Measurements from ENCODE around the gene SOX30.

Gene SOX30

DNA sequence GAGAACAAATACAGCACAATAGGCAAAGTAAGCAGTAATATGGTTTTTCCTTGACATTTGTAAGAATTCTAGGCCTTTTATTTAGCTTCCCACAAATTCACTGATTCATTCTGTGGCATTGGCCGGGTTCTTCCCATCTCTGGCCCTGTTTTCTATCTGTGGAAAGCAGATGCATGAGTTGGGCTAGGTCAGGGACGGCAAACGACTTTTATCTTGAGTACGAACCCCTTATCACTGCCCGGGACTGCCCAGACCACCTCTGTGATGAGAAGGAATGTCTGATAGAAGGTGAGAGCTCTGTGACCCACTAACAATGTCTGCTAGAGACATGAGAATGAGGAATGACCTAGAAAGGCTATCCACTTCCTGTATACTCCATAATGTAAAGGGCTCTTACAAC, 41.2 kb downstream of the SOX30 start:
- Mint-ChIP-seq H3K27ac (no peak overlapping the region), H3K9me3 (no peaks in the 10 kb centered on the region), H3K36me3 (ENCODE audit: insufficient read depth) (peaks cover 16% of the 10 kb centered on the region), H3K4me3 (no peak overlapping the region), H3K4me1 (ENCODE audit: low read depth in 2 of 2) (peaks cover 25% of the 10 kb centered on the region in 2 donors), H3K27me3 (no peaks in the 10 kb centered on the region)
- ATAC-seq (replicated peaks) = no peak
- DNase-seq = no peak

DNA sequence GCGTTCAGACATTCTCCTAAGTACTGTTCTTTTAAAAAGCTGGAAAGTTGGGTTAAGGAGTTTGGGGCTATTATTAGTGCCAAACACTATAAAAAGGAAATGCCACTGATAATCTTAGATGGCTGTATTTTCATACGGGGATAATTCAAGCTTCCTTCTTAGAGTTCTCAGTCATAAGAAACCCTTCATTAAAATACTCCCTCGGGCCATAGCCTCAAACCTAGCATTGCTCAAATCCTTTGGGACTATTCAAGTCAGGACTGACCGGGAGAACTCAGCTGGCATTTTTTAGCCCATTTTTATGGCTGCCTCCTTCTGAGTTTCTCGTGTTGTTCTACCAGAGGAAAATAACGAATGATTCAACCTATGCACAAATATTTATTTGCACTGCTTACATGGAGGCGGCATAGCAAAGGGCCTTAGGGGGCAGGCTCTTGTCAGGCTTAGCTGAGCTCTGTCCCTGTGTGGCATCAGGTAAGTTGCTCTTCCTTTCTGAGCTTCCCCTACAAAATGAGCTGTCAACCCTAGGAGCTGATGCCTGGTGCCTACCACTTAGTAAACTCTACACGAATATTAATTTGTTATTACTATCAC, 43.2 kb downstream of the SOX30 start:
- Mint-ChIP-seq H3K36me3 (ENCODE audit: insufficient read depth) (peaks cover 12% of the 10 kb centered on the region), H3K4me3 (no peak overlapping the region), H3K27me3 (no peaks in the 10 kb centered on the region), H3K4me1 (ENCODE audit: low read depth in 2 of 2) (peaks cover 27 to 28% of the 10 kb centered on the region in 2 donors), H3K27ac (no peak overlapping the region), H3K9me3 (no peaks in the 10 kb centered on the region)
- DNase-seq (no peak), ATAC-seq (replicated peaks) (no peak)

- Mint-ChIP-seq H3K9me3 (no peaks in the 10 kb centered on the region), H3K27ac (peak overlapping the region; percentile 84 to 92), H3K36me3 (ENCODE audit: insufficient read depth) (peaks cover 12% of the 10 kb centered on the region), H3K4me3 (peak overlapping the region; percentile 39 to 58), H3K4me1 (ENCODE audit: low read depth in 2 of 2) (peaks cover 29 to 35% of the 10 kb centered on the region in 2 donors), H3K27me3 (no peaks in the 10 kb centered on the region)
- ATAC-seq (replicated peaks) (peak; percentile 72), DNase-seq (peak; percentile 39 to 45 (median 45))
These were observed 44.7 kb downstream of the SOX30 start for GRCh38 chr5:157607371-157608161.

GRCh38 chr5:157606046-157606445, 46.2 kb downstream of the SOX30 start:
- Mint-ChIP-seq H3K4me3 (no peak overlapping the region), H3K4me1 (ENCODE audit: low read depth in 2 of 2) (peaks cover 32 to 39% of the 10 kb centered on the region in 2 donors), H3K36me3 (ENCODE audit: insufficient read depth) (peaks cover 12% of the 10 kb centered on the region), H3K27me3 (no peaks in the 10 kb centered on the region), H3K27ac (no peak overlapping the region), H3K9me3 (no peaks in the 10 kb centered on the region)
- no peak for DNase-seq
- no peak for ATAC-seq (replicated peaks)

GRCh38 chr5:157603333-157604190, 48.7 kb downstream of the SOX30 start:
- no peaks in the 10 kb centered on the region for H3K27me3 Mint-ChIP-seq
- peaks cover 31 to 39% of the 10 kb centered on the region in 2 donors for H3K4me1 Mint-ChIP-seq (ENCODE audit: low read depth in 2 of 2)
- DNase-seq (peak; percentile 31 to 37 (median 36)), ATAC-seq (replicated peaks) (peak; percentile 77)
- no peaks in the 10 kb centered on the region for H3K9me3 Mint-ChIP-seq
- H3K4me3 Mint-ChIP-seq = peak overlapping the region; percentile 60 to 69
- peaks cover 11% of the 10 kb centered on the region for H3K36me3 Mint-ChIP-seq (ENCODE audit: insufficient read depth)
- peak overlapping the region; percentile 81 to 92 for H3K27ac Mint-ChIP-seq

DNA sequence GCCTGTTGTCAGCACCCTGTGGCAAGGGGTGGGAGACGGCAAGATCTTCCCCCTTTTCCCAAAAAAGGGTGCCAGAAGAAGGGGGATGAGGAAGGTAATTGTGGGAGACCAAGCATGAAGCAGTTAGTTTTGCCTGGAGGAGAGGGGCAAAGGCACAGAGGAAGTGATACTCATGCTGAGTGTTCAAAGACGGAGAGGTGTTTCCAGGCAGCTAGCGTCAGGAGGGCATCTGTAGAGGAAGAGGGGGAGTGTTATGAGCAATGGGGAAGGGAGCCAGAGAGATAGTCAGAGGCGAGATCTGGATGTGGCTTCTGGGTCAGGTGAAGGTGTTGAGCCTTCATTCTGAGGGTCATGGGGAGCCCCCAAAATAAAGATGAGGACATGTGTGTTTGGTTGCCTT, 49.7 kb downstream of the SOX30 start:
- Mint-ChIP-seq H3K9me3 (no peaks in the 10 kb centered on the region), H3K4me1 (ENCODE audit: low read depth in 2 of 2) (peaks cover 24 to 39% of the 10 kb centered on the region in 2 donors), H3K36me3 (ENCODE audit: insufficient read depth) (peaks cover under 1% of the 10 kb centered on the region), H3K4me3 (peak overlapping the region; percentile 0 to 69), H3K27me3 (no peaks in the 10 kb centered on the region), H3K27ac (peak overlapping the region; percentile 57 to 92)
- ATAC-seq (replicated peaks) (no peak), DNase-seq (no peak)

GRCh38 chr5:157600252-157600651, 52.0 kb downstream of the SOX30 start:
- H3K27me3 Mint-ChIP-seq = no peaks in the 10 kb centered on the region
- H3K9me3 Mint-ChIP-seq = no peaks in the 10 kb centered on the region
- peak overlapping the region in 1 of 2 donors; percentile 49 for H3K27ac Mint-ChIP-seq
- no peak overlapping the region for H3K4me3 Mint-ChIP-seq
- no peaks in the 10 kb centered on the region for H3K36me3 Mint-ChIP-seq (ENCODE audit: insufficient read depth)
- no peak for DNase-seq
- ATAC-seq (replicated peaks) = no peak
- peaks cover 29 to 53% of the 10 kb centered on the region in 2 donors for H3K4me1 Mint-ChIP-seq (ENCODE audit: low read depth in 2 of 2)

DNA sequence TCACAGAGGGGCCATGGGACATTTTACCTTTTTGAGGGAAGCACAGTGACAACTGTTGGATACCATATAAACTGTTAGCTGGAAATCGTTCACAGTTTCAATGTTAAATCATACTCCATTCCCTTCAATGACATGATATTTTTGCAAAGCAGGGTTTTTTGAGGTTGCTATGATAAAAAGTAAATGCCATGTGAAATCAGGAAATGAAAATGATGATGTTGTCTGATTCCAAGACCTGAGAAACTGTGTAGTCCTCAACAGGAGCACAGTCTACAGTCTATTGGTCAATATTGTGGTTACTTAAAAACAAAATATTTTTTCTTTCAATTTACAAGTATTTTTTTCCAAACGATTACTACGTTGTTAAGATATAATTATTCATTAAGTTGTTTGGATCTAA, 52.7 kb downstream of the SOX30 start:
- DNase-seq = no peak

DNA sequence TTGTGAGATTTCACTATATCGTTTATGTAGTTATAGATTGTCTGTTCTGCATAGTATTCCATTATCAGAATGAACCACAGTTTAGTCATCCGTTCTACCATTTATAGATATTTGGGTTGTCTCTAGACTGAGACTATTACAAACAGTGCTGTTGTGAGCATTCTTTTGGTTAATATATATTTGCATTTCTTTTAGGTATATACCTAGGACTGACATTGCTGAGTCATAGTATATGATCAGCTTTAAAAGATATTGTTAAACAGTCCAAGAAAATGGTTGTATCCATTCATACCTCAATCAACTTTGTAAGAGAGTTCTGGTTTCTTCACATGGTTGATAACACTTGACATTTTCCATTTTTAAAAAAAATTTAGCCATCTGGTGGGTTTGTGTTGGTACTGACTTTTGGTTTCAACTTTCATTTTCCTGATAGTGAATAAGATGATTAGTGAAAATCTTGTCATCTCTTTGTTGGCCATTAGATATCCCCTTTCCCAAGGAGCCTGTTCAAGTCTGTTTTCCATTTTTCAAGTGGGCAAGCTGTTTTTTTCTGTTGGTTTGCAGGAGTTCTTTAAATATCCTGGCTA, 53.8 kb downstream of the SOX30 start:
- no peaks in the 10 kb centered on the region for H3K36me3 Mint-ChIP-seq (ENCODE audit: insufficient read depth)
- peak overlapping the region in 1 of 2 donors; percentile 34 for H3K4me3 Mint-ChIP-seq
- no peaks in the 10 kb centered on the region for H3K27me3 Mint-ChIP-seq
- DNase-seq = no peak
- no peaks in the 10 kb centered on the region for H3K9me3 Mint-ChIP-seq
- H3K27ac Mint-ChIP-seq = no peak overlapping the region
- no peak for ATAC-seq (replicated peaks)
- peaks cover 24 to 51% of the 10 kb centered on the region in 2 donors for H3K4me1 Mint-ChIP-seq (ENCODE audit: low read depth in 2 of 2)

More for the DNA sequence above, 52.7 kb downstream of the SOX30 start:
- no peak for ATAC-seq (replicated peaks)
- Mint-ChIP-seq H3K36me3 (ENCODE audit: insufficient read depth) (no peaks in the 10 kb centered on the region), H3K27me3 (no peaks in the 10 kb centered on the region), H3K27ac (peak overlapping the region in 1 of 2 donors; percentile 51), H3K9me3 (no peaks in the 10 kb centered on the region), H3K4me1 (ENCODE audit: low read depth in 2 of 2) (peaks cover 32 to 59% of the 10 kb centered on the region in 2 donors), H3K4me3 (no peak overlapping the region)

GRCh38 chr5:157597277-157597676, 55.0 kb downstream of the SOX30 start:
- H3K9me3 Mint-ChIP-seq = no peaks in the 10 kb centered on the region
- peaks cover 16 to 46% of the 10 kb centered on the region in 2 donors for H3K4me1 Mint-ChIP-seq (ENCODE audit: low read depth in 2 of 2)
- H3K27me3 Mint-ChIP-seq = no peaks in the 10 kb centered on the region
- peak overlapping the region in 1 of 2 donors; percentile 41 for H3K27ac Mint-ChIP-seq
- DNase-seq (no peak), ATAC-seq (replicated peaks) (no peak)
- H3K4me3 Mint-ChIP-seq = peak overlapping the region in 1 of 2 donors; percentile 18
- H3K36me3 Mint-ChIP-seq (ENCODE audit: insufficient read depth) = no peaks in the 10 kb centered on the region

DNA sequence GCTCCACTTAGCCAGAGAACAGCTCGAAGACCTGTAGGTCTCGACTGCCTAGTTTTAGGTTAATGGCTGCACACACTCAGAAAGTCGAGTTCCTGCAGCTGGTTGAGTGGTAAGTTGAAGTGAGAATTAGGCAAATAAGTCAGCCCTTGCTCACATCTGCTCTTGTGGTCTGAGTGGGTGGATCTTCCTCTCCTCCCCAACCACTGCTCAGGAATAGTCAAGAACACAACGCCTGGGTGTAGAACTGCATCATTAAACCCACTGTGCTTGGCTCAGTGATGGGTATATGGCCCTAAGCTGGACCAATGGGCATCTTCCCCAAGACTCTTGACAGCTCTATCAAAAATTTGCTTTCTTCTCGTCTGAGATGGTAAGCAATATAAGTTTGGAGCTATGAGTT, 55.8 kb downstream of the SOX30 start:
- DNase-seq = no peak
- Mint-ChIP-seq H3K27ac (no peak overlapping the region), H3K27me3 (no peaks in the 10 kb centered on the region)

DNA sequence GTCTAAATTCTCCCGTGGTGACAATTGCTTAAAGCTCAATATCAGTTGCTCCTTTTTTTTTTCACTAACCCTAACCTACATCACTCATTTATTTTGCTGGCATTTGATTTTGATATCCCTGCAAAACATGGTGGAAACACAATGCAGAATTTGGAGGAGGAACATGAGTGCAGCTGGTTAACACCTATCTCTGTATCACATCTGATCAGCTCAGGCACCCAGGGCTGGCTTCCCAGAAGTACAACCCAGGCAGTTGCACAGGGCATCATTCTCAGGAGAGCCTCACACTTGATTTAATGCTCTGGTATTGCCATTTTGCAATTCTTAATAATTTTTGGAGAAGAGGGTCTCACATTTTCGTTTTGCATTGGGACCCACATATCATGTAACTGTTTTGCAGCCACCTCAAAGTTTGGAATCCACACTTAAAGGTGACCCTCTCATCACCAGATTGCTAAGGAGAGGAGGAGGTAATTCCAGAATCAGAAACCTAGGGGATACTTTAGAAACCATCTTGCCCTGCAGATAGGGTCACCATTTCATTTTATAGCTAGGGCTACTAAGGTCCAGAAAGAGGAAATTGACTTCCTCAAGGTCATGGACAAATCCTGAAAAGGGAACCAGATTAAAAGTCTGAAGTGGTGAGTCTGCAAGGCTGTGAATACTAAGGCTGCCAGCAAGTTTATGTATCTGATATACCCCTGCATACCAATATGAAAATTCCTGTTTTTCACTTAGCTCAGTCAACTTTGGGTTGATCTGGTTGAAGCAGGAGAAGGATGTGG, 57.4 kb downstream of the SOX30 start:
- no peak for DNase-seq
- Mint-ChIP-seq H3K4me3 (no peak overlapping the region), H3K4me1 (ENCODE audit: low read depth in 2 of 2) (peaks cover 14 to 49% of the 10 kb centered on the region in 2 donors), H3K27ac (no peak overlapping the region), H3K27me3 (no peaks in the 10 kb centered on the region), H3K36me3 (ENCODE audit: insufficient read depth) (no peaks in the 10 kb centered on the region), H3K9me3 (no peaks in the 10 kb centered on the region)
- no peak for ATAC-seq (replicated peaks)

More for the DNA sequence above, 55.8 kb downstream of the SOX30 start:
- Mint-ChIP-seq H3K4me3 (peak overlapping the region in 1 of 2 donors; percentile 18), H3K9me3 (no peaks in the 10 kb centered on the region), H3K4me1 (ENCODE audit: low read depth in 2 of 2) (peaks cover 14 to 49% of the 10 kb centered on the region in 2 donors), H3K36me3 (ENCODE audit: insufficient read depth) (no peaks in the 10 kb centered on the region)
- peak; percentile 69 for ATAC-seq (replicated peaks)
